ENCODE results near the gene UTS2B.

The UTS2B gene

DNA sequence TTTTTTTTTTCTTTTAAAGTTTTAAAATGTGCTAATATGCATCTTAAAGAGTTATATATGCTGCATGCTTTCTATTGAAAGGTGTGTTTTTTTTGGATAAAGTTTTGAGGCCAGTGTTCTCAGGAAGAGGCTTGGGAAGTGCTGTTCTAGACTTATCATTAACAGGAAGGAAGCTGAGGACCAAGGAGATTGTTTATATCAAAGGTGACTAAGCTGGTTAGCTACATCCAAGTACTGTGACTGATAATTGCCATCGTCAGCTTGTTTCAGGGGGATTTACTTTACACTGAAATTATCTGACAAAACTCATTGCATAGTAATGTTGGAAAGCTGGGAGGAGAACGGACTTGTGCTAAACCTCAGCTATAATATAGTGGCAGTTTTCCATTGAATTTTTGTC, 36.3 kb upstream of the UTS2B start:
- Histone ChIP-seq H3K4me3 (no peak overlapping the region), H4K20me1 (0 out of 2 replicates have a peak, but pooled peaks cover 4% of the 10 kb centered on the region), H3K9ac (no peak overlapping the region), H3K4me1 (no peaks in the 10 kb centered on the region), H3K9me3 (no peaks in the 10 kb centered on the region), H3K27ac (no peak overlapping the region), H3K4me2 (no peak overlapping the region), H3K36me3 (peaks cover 62% of the 10 kb centered on the region), H3K27me3 (no peaks in the 10 kb centered on the region)
- no peak for TF ChIP-seq Cebpa-rat (IDR thresholded peaks at IDR 0.05)

DNA sequence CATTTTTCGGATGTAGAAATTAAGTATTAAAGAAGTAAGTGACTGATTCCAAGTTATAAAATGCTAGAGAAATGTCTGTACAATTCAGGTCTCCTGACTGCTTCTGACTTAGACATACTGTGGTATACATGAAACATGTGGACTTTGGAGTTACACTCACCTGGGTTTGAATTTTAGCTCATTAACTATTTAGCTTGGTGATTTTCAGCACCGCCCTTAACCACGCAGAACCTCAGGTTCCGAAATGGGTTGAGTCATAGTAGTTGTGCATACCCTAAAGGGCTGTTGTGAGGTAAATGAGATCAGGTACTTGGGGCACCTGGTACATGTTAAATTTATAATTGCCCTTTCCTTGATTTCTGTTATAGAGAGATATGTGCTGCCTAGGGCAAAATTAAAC, 32.9 kb upstream of the UTS2B start:
- H3K9me3 ChIP-seq, result no peaks in the 10 kb centered on the region
- H3K36me3 ChIP-seq, result peaks cover 67% of the 10 kb centered on the region
- H3K4me1 ChIP-seq, result 0 out of 2 replicates have a peak, but pooled peaks cover 3% of the 10 kb centered on the region
- no peak for TF ChIP-seq Cebpa-rat (IDR thresholded peaks at IDR 0.05)
- no peak overlapping the region for H3K27ac ChIP-seq
- 0 out of 2 replicates have a peak, but pooled peaks cover 4% of the 10 kb centered on the region for H4K20me1 ChIP-seq
- no peak overlapping the region for H3K4me2 ChIP-seq
- no peaks in the 10 kb centered on the region for H3K27me3 ChIP-seq
- H3K9ac ChIP-seq, result no peak overlapping the region
- no peak overlapping the region for H3K4me3 ChIP-seq

DNA sequence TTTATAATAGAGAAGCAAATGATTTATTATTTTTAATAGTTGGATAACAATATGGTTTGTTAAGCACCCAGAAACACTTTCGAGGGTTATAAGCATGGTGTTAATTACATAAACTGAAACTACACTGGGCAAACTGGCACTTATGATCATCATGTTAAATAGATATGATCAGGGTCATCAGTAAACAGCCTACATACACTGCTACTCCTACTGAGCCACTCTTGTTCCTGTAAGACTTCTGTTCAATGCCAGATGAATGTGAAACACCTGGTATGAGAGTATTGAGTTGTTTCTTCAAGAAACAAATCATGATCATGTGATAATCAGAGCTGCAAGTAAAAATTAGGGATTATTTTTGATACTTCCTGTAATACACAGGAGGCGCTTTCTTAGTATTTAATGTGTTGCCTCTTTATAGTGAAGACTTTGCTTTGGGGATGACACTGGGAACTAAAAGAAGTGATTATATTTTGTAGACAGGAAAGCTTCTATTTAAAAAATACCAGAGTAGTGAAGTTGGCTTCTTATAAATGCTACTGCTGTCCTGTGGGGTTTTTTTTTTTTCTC, 32.3 kb upstream of the UTS2B start:
- no peak overlapping the region for H3K27ac ChIP-seq
- H3K4me3 ChIP-seq, result no peak overlapping the region
- no peak for TF ChIP-seq Cebpa-rat (IDR thresholded peaks at IDR 0.05)
- no peaks in the 10 kb centered on the region for H3K27me3 ChIP-seq
- H3K36me3 ChIP-seq, result peaks cover 73% of the 10 kb centered on the region
- H3K4me1 ChIP-seq, result 0 out of 2 replicates have a peak, but pooled peaks cover 4% of the 10 kb centered on the region
- H4K20me1 ChIP-seq, result 0 out of 2 replicates have a peak, but pooled peaks cover 10% of the 10 kb centered on the region
- no peaks in the 10 kb centered on the region for H3K9me3 ChIP-seq
- no peak overlapping the region for H3K4me2 ChIP-seq
- H3K9ac ChIP-seq, result no peak overlapping the region

GRCh38 chr3:191362037-191362436, 31.7 kb upstream of the UTS2B start:
- Histone ChIP-seq H3K27me3 (no peaks in the 10 kb centered on the region), H3K9me3 (no peaks in the 10 kb centered on the region), H3K27ac (no peak overlapping the region), H3K4me3 (no peak overlapping the region), H3K4me1 (0 out of 2 replicates have a peak, but pooled peaks cover 4% of the 10 kb centered on the region), H3K4me2 (no peak overlapping the region), H3K36me3 (peaks cover 78% of the 10 kb centered on the region), H4K20me1 (peaks cover 13% of the 10 kb centered on the region; the same call in 1 of the 2 replicates), H3K9ac (no peak overlapping the region)
- no peak for TF ChIP-seq Cebpa-rat (IDR thresholded peaks at IDR 0.05)

DNA sequence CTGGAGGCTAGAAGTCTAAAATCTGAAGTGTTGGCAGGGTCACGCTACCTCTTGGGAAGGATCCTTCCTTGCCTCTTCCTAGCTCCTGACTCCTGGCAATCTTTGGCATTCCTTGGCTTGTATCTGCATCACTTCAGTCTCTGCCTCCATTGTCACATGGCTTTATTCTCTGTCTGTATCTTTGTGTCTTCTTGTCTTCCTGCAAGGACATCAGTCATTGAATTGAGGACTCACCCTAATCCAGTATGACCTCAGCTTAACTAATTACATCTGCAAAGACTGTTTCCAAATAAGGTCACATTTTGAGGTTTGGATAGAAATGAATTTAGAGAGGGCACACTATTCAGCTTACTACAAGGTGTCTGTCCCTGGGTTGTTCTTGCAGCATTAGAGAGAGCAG, 31.1 kb upstream of the UTS2B start:
- no peak overlapping the region for H3K4me3 ChIP-seq
- no peak overlapping the region for H3K9ac ChIP-seq
- H3K27me3 ChIP-seq, result no peaks in the 10 kb centered on the region
- TF ChIP-seq Cebpa-rat (IDR thresholded peaks at IDR 0.05), result no peak
- no peak overlapping the region for H3K4me2 ChIP-seq
- H4K20me1 ChIP-seq, result peaks cover 19% of the 10 kb centered on the region; the same call in 1 of the 2 replicates
- no peak overlapping the region for H3K27ac ChIP-seq
- H3K36me3 ChIP-seq, result peaks cover 74% of the 10 kb centered on the region
- H3K4me1 ChIP-seq, result 0 out of 2 replicates have a peak, but pooled peaks cover 4% of the 10 kb centered on the region
- H3K9me3 ChIP-seq, result no peaks in the 10 kb centered on the region

DNA sequence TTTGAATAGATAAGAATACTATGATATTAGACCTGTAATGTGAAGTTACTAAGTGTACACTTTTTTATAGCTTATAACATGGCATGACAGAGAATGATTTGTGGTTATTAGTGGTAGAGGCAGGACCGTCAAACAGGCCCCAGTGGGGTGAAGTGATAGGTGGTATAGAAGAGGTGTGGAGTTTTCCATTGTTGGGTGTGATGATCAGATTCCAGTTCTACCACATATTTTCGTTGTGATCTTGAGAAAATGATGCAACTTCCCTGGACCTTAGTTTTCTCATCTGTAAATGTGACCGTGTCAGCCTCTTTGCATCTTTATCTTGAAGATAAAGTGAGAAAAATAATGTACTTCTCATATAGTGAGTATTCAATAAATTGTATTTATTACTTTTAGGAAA, 30.3 kb upstream of the UTS2B start:
- Histone ChIP-seq H4K20me1 (peaks cover 27% of the 10 kb centered on the region; the same call in 1 of the 2 replicates), H3K9ac (no peak overlapping the region), H3K36me3 (peaks cover 73% of the 10 kb centered on the region), H3K4me1 (0 out of 2 replicates have a peak, but pooled peaks cover 4% of the 10 kb centered on the region), H3K9me3 (no peaks in the 10 kb centered on the region), H3K4me3 (no peak overlapping the region), H3K27ac (no peak overlapping the region), H3K27me3 (no peaks in the 10 kb centered on the region), H3K4me2 (no peak overlapping the region)
- no peak for TF ChIP-seq Cebpa-rat (IDR thresholded peaks at IDR 0.05)

- no peak for TF ChIP-seq Cebpa-rat (IDR thresholded peaks at IDR 0.05)
- no peak overlapping the region for H3K27ac ChIP-seq
- peaks cover 67% of the 10 kb centered on the region for H3K36me3 ChIP-seq
- H3K4me1 ChIP-seq, result 0 out of 2 replicates have a peak, but pooled peaks cover 4% of the 10 kb centered on the region
- no peaks in the 10 kb centered on the region for H3K9me3 ChIP-seq
- no peaks in the 10 kb centered on the region for H3K27me3 ChIP-seq
- H3K4me3 ChIP-seq, result no peak overlapping the region
- no peak overlapping the region for H3K4me2 ChIP-seq
- no peak overlapping the region for H3K9ac ChIP-seq
- peaks cover 36% of the 10 kb centered on the region for H4K20me1 ChIP-seq
Observed at GRCh38 chr3:191358929-191359328, 28.6 kb upstream of the UTS2B start.

DNA sequence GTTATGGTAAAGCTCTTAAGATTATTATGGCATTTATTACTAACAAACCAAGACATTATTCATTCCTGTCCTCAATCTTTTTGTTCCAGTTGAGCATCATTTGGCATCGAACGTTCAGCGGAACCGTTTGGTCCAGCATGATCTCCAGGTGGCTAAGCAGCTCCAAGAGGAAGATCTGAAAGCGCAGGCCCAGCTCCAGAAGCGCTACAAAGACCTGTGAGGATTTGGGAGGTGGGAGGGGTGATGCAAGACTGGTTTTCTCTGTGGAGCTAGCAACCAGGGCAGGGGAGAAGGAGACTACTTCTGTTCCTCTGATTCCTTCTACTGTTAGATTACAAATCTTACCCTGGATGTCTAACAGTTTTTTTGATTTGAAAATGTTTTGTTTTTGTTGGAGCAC, 27.6 kb upstream of the UTS2B start:
- Histone ChIP-seq H3K9me3 (no peaks in the 10 kb centered on the region), H3K36me3 (peaks cover 58% of the 10 kb centered on the region), H3K4me2 (no peak overlapping the region), H3K27me3 (no peaks in the 10 kb centered on the region), H3K4me1 (0 out of 2 replicates have a peak, but pooled peaks cover 4% of the 10 kb centered on the region), H3K4me3 (no peak overlapping the region), H4K20me1 (peaks cover 45% of the 10 kb centered on the region), H3K9ac (no peak overlapping the region), H3K27ac (no peak overlapping the region)
- TF ChIP-seq Cebpa-rat (IDR thresholded peaks at IDR 0.05), result no peak

- H3K4me3 ChIP-seq, result no peak overlapping the region
- no peak overlapping the region for H3K4me2 ChIP-seq
- H3K9me3 ChIP-seq, result no peaks in the 10 kb centered on the region
- no peaks in the 10 kb centered on the region for H3K27me3 ChIP-seq
- no peak for TF ChIP-seq Cebpa-rat (IDR thresholded peaks at IDR 0.05)
- H3K36me3 ChIP-seq, result peaks cover 48% of the 10 kb centered on the region
- peaks cover 56% of the 10 kb centered on the region for H4K20me1 ChIP-seq
- no peak overlapping the region for H3K9ac ChIP-seq
- no peak overlapping the region for H3K27ac ChIP-seq
- 0 out of 2 replicates have a peak, but pooled peaks cover 4% of the 10 kb centered on the region for H3K4me1 ChIP-seq
Observed at GRCh38 chr3:191356631-191357439, 26.5 kb upstream of the UTS2B start.

DNA sequence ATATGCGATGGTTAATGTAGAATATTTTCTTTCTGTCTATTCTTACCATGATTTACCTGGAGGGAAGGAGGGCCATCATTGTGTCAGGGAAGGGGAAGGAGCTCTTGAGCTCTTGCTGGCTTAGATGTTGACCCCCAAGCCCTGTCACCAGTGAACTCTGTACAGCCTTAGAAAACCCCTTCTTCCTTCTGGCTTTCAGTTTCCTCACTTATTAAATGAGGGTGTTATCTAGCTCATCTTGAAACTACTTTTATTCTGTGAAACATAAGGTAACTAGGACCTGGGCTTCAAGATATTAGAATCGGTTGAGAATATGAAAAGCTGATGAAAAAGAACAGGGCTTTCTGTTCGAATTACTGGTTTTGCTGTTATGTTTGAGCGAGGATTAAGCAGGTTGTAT, 25.1 kb upstream of the UTS2B start:
- Histone ChIP-seq H3K4me3 (no peak overlapping the region), H3K9ac (no peak overlapping the region), H3K27me3 (no peaks in the 10 kb centered on the region), H3K9me3 (no peaks in the 10 kb centered on the region), H3K4me2 (no peak overlapping the region), H4K20me1 (peaks cover 69% of the 10 kb centered on the region), H3K27ac (no peak overlapping the region), H3K4me1 (0 out of 2 replicates have a peak, but pooled peaks cover 4% of the 10 kb centered on the region), H3K36me3 (peaks cover 34% of the 10 kb centered on the region)
- no peak for TF ChIP-seq Cebpa-rat (IDR thresholded peaks at IDR 0.05)
